ENCODE results near the gene KCNQ1. TPM values are rescaled to one million over a fixed set of nuclear protein-coding genes. Genes with fewer than 3 reads are reported as not detected.

The KCNQ1 gene
- total RNA-seq, 1 experiment from 2014 or later, result not detected

GRCh38 chr11:2678396-2678795 lies 233.6 kb downstream of the KCNQ1 start:
- ChIA-PET POLR2A (no interaction called here), CTCF (interaction anchor here (0.6 to 0.8 kb wide), 2 partner anchors 124 to 530 kb away, joined by 3 to 5 read pairs; no protein-coding TSS in a partner anchor)
- DNase-seq (ENCODE audit: unreplicated experiment), result no peak
- no peak overlapping the region for H3K4me3 Mint-ChIP-seq (ENCODE audit: unreplicated experiment)
- no peak overlapping the region for H3K27ac Mint-ChIP-seq (ENCODE audit: low read depth, unreplicated experiment)
- no peaks in the 10 kb centered on the region for H3K4me1 Mint-ChIP-seq (ENCODE audit: insufficient read depth, unreplicated experiment)
- TF ChIP-seq, protein P1, sequence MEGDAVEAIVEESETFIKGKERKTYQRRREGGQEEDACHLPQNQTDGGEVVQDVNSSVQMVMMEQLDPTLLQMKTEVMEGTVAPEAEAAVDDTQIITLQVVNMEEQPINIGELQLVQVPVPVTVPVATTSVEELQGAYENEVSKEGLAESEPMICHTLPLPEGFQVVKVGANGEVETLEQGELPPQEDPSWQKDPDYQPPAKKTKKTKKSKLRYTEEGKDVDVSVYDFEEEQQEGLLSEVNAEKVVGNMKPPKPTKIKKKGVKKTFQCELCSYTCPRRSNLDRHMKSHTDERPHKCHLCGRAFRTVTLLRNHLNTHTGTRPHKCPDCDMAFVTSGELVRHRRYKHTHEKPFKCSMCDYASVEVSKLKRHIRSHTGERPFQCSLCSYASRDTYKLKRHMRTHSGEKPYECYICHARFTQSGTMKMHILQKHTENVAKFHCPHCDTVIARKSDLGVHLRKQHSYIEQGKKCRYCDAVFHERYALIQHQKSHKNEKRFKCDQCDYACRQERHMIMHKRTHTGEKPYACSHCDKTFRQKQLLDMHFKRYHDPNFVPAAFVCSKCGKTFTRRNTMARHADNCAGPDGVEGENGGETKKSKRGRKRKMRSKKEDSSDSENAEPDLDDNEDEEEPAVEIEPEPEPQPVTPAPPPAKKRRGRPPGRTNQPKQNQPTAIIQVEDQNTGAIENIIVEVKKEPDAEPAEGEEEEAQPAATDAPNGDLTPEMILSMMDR (IDR thresholded peaks at IDR 0.05; ENCODE audit: unreplicated experiment), result no peak
- intact Hi-C loops (cut with micrococcal nuclease), result no loop called here
- no TSS peak for BruUV-seq (replicated peaks)
- H3K36me3 Mint-ChIP-seq (ENCODE audit: insufficient read depth, unreplicated experiment), result peaks cover 4% of the 10 kb centered on the region
- H3K27me3 Mint-ChIP-seq (ENCODE audit: insufficient read depth, unreplicated experiment), result no peaks in the 10 kb centered on the region
- no peaks in the 10 kb centered on the region for H3K9me3 Mint-ChIP-seq (ENCODE audit: unreplicated experiment)

- no peaks in the 10 kb centered on the region for H3K9me3 Mint-ChIP-seq (ENCODE audit: unreplicated experiment)
- H3K4me1 Mint-ChIP-seq (ENCODE audit: insufficient read depth, unreplicated experiment), result no peaks in the 10 kb centered on the region
- CTCF ChIA-PET, result no interaction called here
- TF ChIP-seq, protein P1 (IDR thresholded peaks at IDR 0.05; ENCODE audit: unreplicated experiment), result no peak
- DNase-seq (ENCODE audit: unreplicated experiment), result no peak
- no peak overlapping the region for H3K27ac Mint-ChIP-seq (ENCODE audit: low read depth, unreplicated experiment)
- intact Hi-C loops (cut with micrococcal nuclease), result no loop called here
- no TSS peak for BruUV-seq (replicated peaks)
- peaks cover 4% of the 10 kb centered on the region for H3K36me3 Mint-ChIP-seq (ENCODE audit: insufficient read depth, unreplicated experiment)
- H3K27me3 Mint-ChIP-seq (ENCODE audit: insufficient read depth, unreplicated experiment), result no peaks in the 10 kb centered on the region
- H3K4me3 Mint-ChIP-seq (ENCODE audit: unreplicated experiment), result no peak overlapping the region
- POLR2A ChIA-PET, result interaction anchor here (0.6 kb wide), 1 partner anchor 182 kb away, joined by 3 read pairs; no protein-coding TSS in a partner anchor
Observed at GRCh38 chr11:2679011-2679676, 234.3 kb downstream of the KCNQ1 start.

DNA sequence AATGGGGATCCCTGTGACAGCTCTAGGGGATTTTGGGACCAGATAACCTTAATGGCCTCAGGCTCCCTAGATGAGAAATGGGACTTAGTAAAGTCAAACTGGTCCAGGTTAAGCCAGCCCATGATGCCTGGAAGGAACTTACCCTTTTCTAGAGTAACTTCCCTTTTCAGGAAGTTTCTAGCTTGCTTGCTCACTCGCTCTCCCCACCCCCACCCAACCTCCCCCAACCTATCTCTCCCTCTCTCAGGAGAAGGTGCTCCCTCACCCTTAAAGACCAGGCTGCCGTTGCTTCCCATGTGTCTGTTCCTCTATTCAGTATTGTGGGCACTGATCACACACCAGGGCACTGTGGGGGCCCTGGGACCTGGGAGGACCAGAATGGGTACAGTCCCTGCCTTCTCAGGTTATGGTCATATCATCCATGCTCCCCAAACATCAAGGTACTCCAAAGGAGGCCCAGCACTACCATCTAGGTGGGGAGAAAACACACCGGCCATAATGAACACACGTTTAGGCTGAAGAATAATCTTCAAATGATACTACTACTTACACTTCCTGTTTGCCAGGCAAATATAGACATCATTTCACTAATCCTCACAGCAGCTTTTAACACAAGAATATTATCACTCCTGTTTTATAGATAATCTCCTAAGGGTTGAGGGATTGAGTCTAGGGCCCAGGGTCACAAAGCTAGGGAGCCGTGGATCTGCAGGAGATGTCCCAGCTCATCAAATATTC lies 236.8 kb downstream of the KCNQ1 start:
- no peaks in the 10 kb centered on the region for H3K4me1 Mint-ChIP-seq (ENCODE audit: insufficient read depth, unreplicated experiment)
- ChIA-PET POLR2A (no interaction called here), CTCF (interaction anchor here (0.6 kb wide), 1 partner anchor 327 kb away, joined by 3 read pairs; no protein-coding TSS in a partner anchor)
- no peaks in the 10 kb centered on the region for H3K36me3 Mint-ChIP-seq (ENCODE audit: insufficient read depth, unreplicated experiment)
- H3K27ac Mint-ChIP-seq (ENCODE audit: low read depth, unreplicated experiment), result no peak overlapping the region
- no peaks in the 10 kb centered on the region for H3K9me3 Mint-ChIP-seq (ENCODE audit: unreplicated experiment)
- no peaks in the 10 kb centered on the region for H3K27me3 Mint-ChIP-seq (ENCODE audit: insufficient read depth, unreplicated experiment)
- TF ChIP-seq, protein P1 (IDR thresholded peaks at IDR 0.05; ENCODE audit: unreplicated experiment), result no peak
- intact Hi-C loops (cut with micrococcal nuclease), result no loop called here
- BruUV-seq (replicated peaks), result no TSS peak
- DNase-seq (ENCODE audit: unreplicated experiment), result no peak
- H3K4me3 Mint-ChIP-seq (ENCODE audit: unreplicated experiment), result no peak overlapping the region

- Mint-ChIP-seq H3K9me3 (ENCODE audit: unreplicated experiment) (no peaks in the 10 kb centered on the region), H3K27ac (ENCODE audit: low read depth, unreplicated experiment) (no peak overlapping the region), H3K36me3 (ENCODE audit: insufficient read depth, unreplicated experiment) (no peaks in the 10 kb centered on the region), H3K4me1 (ENCODE audit: insufficient read depth, unreplicated experiment) (no peaks in the 10 kb centered on the region), H3K4me3 (ENCODE audit: unreplicated experiment) (no peak overlapping the region), H3K27me3 (ENCODE audit: insufficient read depth, unreplicated experiment) (no peaks in the 10 kb centered on the region)
- DNase-seq (ENCODE audit: unreplicated experiment), result no peak
- CTCF ChIA-PET, result interaction anchor here (1.0 to 1.2 kb wide), 2 partner anchors 9 to 209 kb away, joined by 5 to 6 read pairs; no protein-coding TSS in a partner anchor
- intact Hi-C loops (cut with micrococcal nuclease), result no loop called here
- no TSS peak for BruUV-seq (replicated peaks)
- POLR2A ChIA-PET, result interaction anchor here (1.2 kb wide), 1 partner anchor 14 kb away, joined by 3 read pairs; no protein-coding TSS in a partner anchor
- TF ChIP-seq, protein P1 (IDR thresholded peaks at IDR 0.05; ENCODE audit: unreplicated experiment), result no peak
Observed at GRCh38 chr11:2683806-2684205, 239.0 kb downstream of the KCNQ1 start.

Data from MCF 10A (cell line).